Hepatocyte (in vitro differentiated cells): Measurements from ENCODE around the gene RIPOR2.

Experiments
- CTCF ChIP-seq: fragments of 200-600 bp; sonication (generic); IDR thresholded peaks from 2 replicates; pipeline ENCODE4 v1.5.1; 2016; ENCODE audit warnings: antibody characterized with exemption, mild to moderate bottlenecking; ENCODE audit not compliant: poor library complexity
- EZH2 ChIP-seq: fragments of 200-600 bp; sonication (generic); IDR thresholded peaks from 2 replicates; pipeline ENCODE4 v1.6.1; 2016; ENCODE audit warnings: antibody characterized with exemption, mild to moderate bottlenecking, borderline replicate concordance

- TF ChIP-seq CTCF (no peak), EZH2 (no peak)
Observed at GRCh38 chr6:24887545-24888140, 48.1 kb downstream of the RIPOR2 start.
